SK-N-MC (cell line): ENCODE data around the gene FARS2.

Source experiments
- DNase-seq: peaks from one replicate; pipeline ENCODE4 v3.0.0-alpha.2; 2011; ENCODE audit warnings: low read depth, low spot score
- H3K27ac ChIP-seq: fragments of 200-600 bp; sonication (generic); 2 replicates; pipeline ENCODE4 v1.5.1; 2016; ENCODE audit warnings: mixed run types
- H3K36me3 ChIP-seq: fragments of 200-600 bp; sonication (generic); 2 replicates; pipeline ENCODE4 v1.6.1; 2017; ENCODE audit warnings: antibody characterized with exemption, low read length, mixed read lengths; ENCODE audit not compliant: insufficient read depth
- H3K4me3 ChIP-seq: fragments of 200-600 bp; sonication (generic); 2 replicates; pipeline ENCODE4 v1.5.1; 2016
- H3K9ac ChIP-seq: fragments of 200-600 bp; sonication (generic); 2 replicates; pipeline ENCODE4 v1.8.0; 2017; ENCODE audit warnings: mixed run types, mixed read lengths; ENCODE audit not compliant: insufficient read length
- H3K9me3 ChIP-seq: fragments of 200-600 bp; sonication (generic); 2 replicates; pipeline ENCODE4 v1.6.1; 2017; ENCODE audit warnings: low read depth, mild to moderate bottlenecking, antibody characterized with exemption, low read length, moderate library complexity, mixed read lengths
- EZH2 ChIP-seq: fragments of 200-600 bp; sonication (generic); IDR thresholded peaks from one replicate; pipeline ENCODE4 v1.6.1; 2017; ENCODE audit warnings: antibody characterized with exemption
- FOXP2 ChIP-seq: optimal IDR thresholded peaks from 2 replicates; pipeline ENCODE3; 2011; ENCODE audit warnings: mild to moderate bottlenecking, moderate library complexity; ENCODE audit not compliant: insufficient read depth; ENCODE audit errors: extremely low read length, control extremely low read depth
- POLR2AphosphoS5 ChIP-seq: IDR thresholded peaks from 2 replicates; pipeline ENCODE4 v1.6.1; 2012; ENCODE audit warnings: mild to moderate bottlenecking, low read depth, low read length, borderline replicate concordance

The FARS2 gene

GRCh38 chr6:5605937-5606336, 344.6 kb downstream of the FARS2 start:
- Histone ChIP-seq H3K27ac (no peak overlapping the region), H3K4me3 (no peak overlapping the region)
- TF ChIP-seq EZH2 (no peak), FOXP2 (no peak), POLR2AphosphoS5 (no peak)

DNA sequence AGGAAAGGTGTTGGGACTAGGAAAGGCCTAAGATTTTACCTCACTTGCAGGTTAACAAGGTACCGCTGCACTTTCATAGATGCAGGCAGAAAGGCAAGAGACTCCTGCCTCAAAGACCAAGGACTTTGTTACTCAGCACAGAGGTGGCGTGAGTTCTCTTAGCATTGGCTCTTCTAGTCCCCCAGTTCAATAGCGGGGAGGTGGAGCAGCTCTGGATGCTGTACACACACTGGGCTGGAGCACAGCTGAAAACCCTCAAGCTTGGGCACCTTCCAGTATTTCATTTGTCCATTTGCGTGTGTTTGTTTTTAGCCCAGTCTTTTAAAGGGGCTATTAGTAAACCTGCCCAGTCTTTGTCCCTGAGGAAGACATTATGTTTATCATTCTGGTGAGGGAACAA, 345.2 kb downstream of the FARS2 start:
- DNase-seq, result no peak
- H3K27ac ChIP-seq, result no peak overlapping the region

More at GRCh38 chr6:5605937-5606336, 344.6 kb downstream of the FARS2 start:
- Histone ChIP-seq H3K9me3 (no peaks in the 10 kb centered on the region), H3K36me3 (no peaks in the 10 kb centered on the region), H3K9ac (no peak overlapping the region)
- no peak for DNase-seq

GRCh38 chr6:5610640-5611039, 349.3 kb downstream of the FARS2 start:
- no peak overlapping the region for H3K27ac ChIP-seq
- no peak overlapping the region for H3K4me3 ChIP-seq
- DNase-seq, result no peak
- no peaks in the 10 kb centered on the region for H3K9me3 ChIP-seq
- H3K36me3 ChIP-seq, result no peaks in the 10 kb centered on the region
- TF ChIP-seq FOXP2 (no peak), POLR2AphosphoS5 (no peak), EZH2 (no peak)
- H3K9ac ChIP-seq, result no peak overlapping the region

More for the DNA sequence above, 345.2 kb downstream of the FARS2 start:
- H3K4me3 ChIP-seq, result no peak overlapping the region
- H3K36me3 ChIP-seq, result no peaks in the 10 kb centered on the region
- H3K9me3 ChIP-seq, result no peaks in the 10 kb centered on the region
- H3K9ac ChIP-seq, result no peak overlapping the region
- TF ChIP-seq FOXP2 (no peak), EZH2 (no peak), POLR2AphosphoS5 (no peak)

- H3K36me3 ChIP-seq, result no peaks in the 10 kb centered on the region
- H3K27ac ChIP-seq, result no peak overlapping the region
- no peak for DNase-seq
- H3K4me3 ChIP-seq, result no peak overlapping the region
- TF ChIP-seq POLR2AphosphoS5 (no peak), FOXP2 (no peak), EZH2 (no peak)
- H3K9me3 ChIP-seq, result no peaks in the 10 kb centered on the region
- no peak overlapping the region for H3K9ac ChIP-seq
Measured at GRCh38 chr6:5617179-5617578, 355.9 kb downstream of the FARS2 start.

DNA sequence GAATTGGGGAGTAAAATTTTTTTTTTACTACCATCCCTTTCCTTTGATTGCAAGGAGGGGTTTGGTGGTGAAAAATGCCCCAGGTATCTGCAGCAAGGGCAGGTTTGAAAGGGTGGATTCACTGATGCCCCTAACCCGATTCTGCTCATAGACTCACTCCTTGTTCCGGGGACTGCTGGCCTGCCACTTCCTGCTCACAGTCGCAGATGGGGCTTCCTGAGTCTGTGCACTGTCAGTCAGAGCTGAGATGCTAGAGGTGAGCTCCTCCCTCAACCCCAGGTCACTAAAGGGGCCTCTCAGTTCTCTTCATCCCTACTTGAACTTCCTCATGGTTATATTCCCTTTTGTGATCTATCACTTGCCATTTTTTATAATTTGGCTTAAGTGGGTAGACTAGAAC, 357.9 kb downstream of the FARS2 start:
- no peak overlapping the region for H3K27ac ChIP-seq
- H3K9ac ChIP-seq, result no peak overlapping the region
- no peak for DNase-seq

DNA sequence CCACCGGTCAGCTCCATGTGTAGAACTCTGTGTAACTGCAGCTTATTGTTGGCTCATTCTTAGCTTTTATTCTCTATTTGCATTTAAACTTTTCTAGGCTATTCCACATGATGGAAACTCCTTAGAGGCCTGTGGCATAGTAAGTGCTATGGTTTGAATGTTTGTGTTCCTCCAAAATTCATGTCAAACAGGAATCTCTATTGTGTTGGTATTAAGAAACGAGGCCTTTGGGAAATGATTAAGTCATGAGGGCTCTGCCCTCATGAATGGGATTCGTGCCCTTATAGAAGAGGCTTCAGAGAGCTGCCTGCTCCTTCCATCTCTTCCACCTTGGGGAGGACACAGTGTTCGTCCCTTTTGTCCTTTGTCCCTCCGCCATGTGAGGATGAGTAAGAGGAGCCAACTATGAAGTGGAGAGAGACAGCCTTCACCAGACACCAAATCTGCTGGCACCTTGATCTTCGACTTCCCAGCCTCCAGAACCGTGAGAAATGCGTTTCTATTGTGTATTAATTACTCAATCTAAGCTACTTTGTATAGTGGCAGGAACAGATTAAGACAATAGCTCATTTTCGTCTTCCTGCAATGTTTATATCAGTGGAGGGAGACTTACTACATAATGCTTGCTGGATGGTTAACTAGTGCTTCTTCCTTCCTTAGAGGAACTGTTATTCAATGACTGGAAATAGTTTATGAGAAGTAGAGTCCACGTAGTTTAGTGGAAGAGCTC, 361.1 kb downstream of the FARS2 start:
- Histone ChIP-seq H3K27ac (no peak overlapping the region), H3K4me3 (no peak overlapping the region), H3K36me3 (no peaks in the 10 kb centered on the region), H3K9me3 (no peaks in the 10 kb centered on the region), H3K9ac (no peak overlapping the region)
- no peak for TF ChIP-seq EZH2
- TF ChIP-seq FOXP2, result no peak
- TF ChIP-seq POLR2AphosphoS5, result no peak
- no peak for DNase-seq

More for the DNA sequence above, 357.9 kb downstream of the FARS2 start:
- H3K4me3 ChIP-seq, result no peak overlapping the region
- TF ChIP-seq EZH2 (no peak), POLR2AphosphoS5 (no peak), FOXP2 (no peak)
- H3K9me3 ChIP-seq, result no peaks in the 10 kb centered on the region
- H3K36me3 ChIP-seq, result no peaks in the 10 kb centered on the region

DNA sequence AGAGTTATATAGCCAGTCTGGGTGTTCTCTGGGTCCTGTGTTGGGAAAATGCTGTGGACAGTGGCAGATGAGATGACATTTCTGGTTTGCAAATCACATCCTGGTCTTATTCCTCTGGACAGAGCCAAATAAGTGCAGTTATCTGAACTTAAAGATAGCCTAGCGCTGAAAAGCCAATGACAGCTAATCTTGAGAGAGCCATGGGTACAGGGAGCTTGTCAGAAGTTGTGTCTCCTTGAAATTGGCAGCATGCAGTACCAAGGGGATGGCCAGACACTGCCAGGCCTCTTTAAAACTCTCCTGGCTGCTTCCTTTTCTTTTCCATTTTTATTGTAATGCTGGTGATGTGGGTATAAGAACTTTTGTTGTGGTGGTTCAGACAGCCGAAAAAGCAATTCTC, 362.5 kb downstream of the FARS2 start:
- no peaks in the 10 kb centered on the region for H3K36me3 ChIP-seq
- DNase-seq, result no peak

DNA sequence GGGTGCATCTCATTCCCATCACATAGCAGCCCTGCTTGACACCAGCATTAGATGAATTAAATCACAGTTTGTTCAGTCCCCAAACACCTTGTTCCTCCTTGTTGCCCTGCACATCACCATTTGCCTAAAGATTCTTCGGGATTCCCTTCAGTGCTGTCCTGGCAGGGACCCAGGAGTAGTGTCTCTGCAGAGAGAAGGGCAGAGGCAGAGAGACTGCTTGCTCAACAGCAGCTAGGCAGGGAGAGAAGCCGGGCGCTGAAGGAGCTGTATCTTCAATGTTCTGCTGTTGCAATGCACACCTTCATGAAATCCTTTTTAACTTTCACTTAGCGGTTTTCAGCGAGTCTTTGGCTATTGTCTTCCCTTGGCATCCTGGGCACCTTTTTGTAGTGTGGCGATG, 362.9 kb downstream of the FARS2 start:
- H3K9ac ChIP-seq, result no peak overlapping the region
- H3K27ac ChIP-seq, result no peak overlapping the region
- TF ChIP-seq FOXP2 (no peak), POLR2AphosphoS5 (no peak), EZH2 (no peak)
- no peak for DNase-seq
- H3K9me3 ChIP-seq, result no peaks in the 10 kb centered on the region
- no peak overlapping the region for H3K4me3 ChIP-seq
- H3K36me3 ChIP-seq, result no peaks in the 10 kb centered on the region

More for the DNA sequence above, 362.5 kb downstream of the FARS2 start:
- Histone ChIP-seq H3K27ac (no peak overlapping the region), H3K4me3 (no peak overlapping the region), H3K9ac (no peak overlapping the region), H3K9me3 (no peaks in the 10 kb centered on the region)
- TF ChIP-seq POLR2AphosphoS5 (no peak), FOXP2 (no peak), EZH2 (no peak)
